Panc1 (cell line): ENCODE measurements around the gene SEH1L. TPM values are rescaled to one million over a fixed set of nuclear protein-coding genes. Genes with fewer than 3 reads are reported as not detected.
"Not testable (repeated sequence)": the region's sequence is repeated elsewhere in the genome, so short reads cannot be mapped to it uniquely, and the experiment has no call there.

ENCODE experiments used
- ATAC-seq: fragments of 200-7000 bp; cut with Tn5 transposase; 2 replicates; pipeline ENCODE4 v1.9.1; 2020; ENCODE audit warnings: mild to moderate bottlenecking, moderate library complexity
- BruUV-seq: library from RNA; stranded (reverse); fragments of 400-500 nt; replicated peaks from 2 replicates; lab custom pipeline; 2021; lab: Mats Ljungman, UMichigan
- CTCF ChIA-PET: fragments of 300-600 bp; sonication (Branson Sonifier 250); formaldehyde crosslinking; loops from one replicate; lab custom pipeline; 2022; ENCODE audit warnings: antibody characterized with exemption; lab: Charles Lee
- POLR2A ChIA-PET: fragments of 300-600 bp; sonication (Branson Sonifier 250); formaldehyde crosslinking; loops from one replicate; lab custom pipeline; 2022; ENCODE audit warnings: antibody characterized with exemption; lab: Charles Lee
- DNase-seq: peaks from one replicate; pipeline ENCODE4 v3.0.0-alpha.2; 2010; ENCODE audit warnings: low read depth, low spot score
- H3K27ac ChIP-seq: 2 replicates; pipeline ENCODE4 v1.5.1; 2011; ENCODE audit warnings: mild to moderate bottlenecking, low read length, inconsistent platforms
- H3K27me3 ChIP-seq: fragments of 200-500 bp; sonication (Bioruptor generic); 2 replicates; pipeline ENCODE4 v1.6.0; 2014; ENCODE audit warnings: low read length, inconsistent platforms; ENCODE audit not compliant: control insufficient read depth, insufficient read depth
- H3K36me3 ChIP-seq: fragments of 200-500 bp; sonication (Bioruptor generic); 2 replicates; pipeline ENCODE4 v1.5.1; 2014; ENCODE audit warnings: inconsistent platforms, mild to moderate bottlenecking, low read length, moderate library complexity; ENCODE audit not compliant: control insufficient read depth, insufficient read depth
- H3K4me1 ChIP-seq: 2 replicates; pipeline ENCODE4 v1.5.1; 2011; ENCODE audit warnings: inconsistent platforms, mild to moderate bottlenecking, low read length, moderate library complexity; ENCODE audit not compliant: control insufficient read depth, insufficient read depth
- H3K4me3 ChIP-seq, 2 experiments: 2 replicates each; pipeline ENCODE4 v1.5.1; 2011 to 2012; ENCODE audit warnings: low read depth in 2 of 2, low read length in 2 of 2, mild to moderate bottlenecking in 2 of 2, inconsistent platforms in 1 of 2, moderate library complexity in 1 of 2
- H3K9me3 ChIP-seq: fragments of 200-500 bp; sonication (Bioruptor generic); 2 replicates; pipeline ENCODE4 v1.5.1; 2014; ENCODE audit warnings: low read depth, mild to moderate bottlenecking, inconsistent platforms, low read length, moderate library complexity; ENCODE audit not compliant: control insufficient read depth, insufficient read depth
- POLR2AphosphoS5 ChIP-seq: IDR thresholded peaks from 2 replicates; pipeline ENCODE4 v1.6.1; 2012; ENCODE audit warnings: mild to moderate bottlenecking, low read depth, low read length, moderate library complexity
- SIN3A ChIP-seq: IDR thresholded peaks from 2 replicates; pipeline ENCODE4 v1.6.1; 2012; ENCODE audit warnings: low read depth, mild to moderate bottlenecking, low read length, moderate library complexity, borderline replicate concordance; ENCODE audit not compliant: insufficient read depth
- TCF7L2 ChIP-seq: IDR thresholded peaks from 2 replicates; pipeline ENCODE4 v1.6.1; 2011; ENCODE audit warnings: mild to moderate bottlenecking, low read depth, low read length, inconsistent platforms
- in situ Hi-C: cut with HindIII; loops from 2 replicates; pipeline ENCODE4 v1.10.0; 2016; ENCODE audit warnings: low sequenced_read_pairs, low pct_unique_long_range_greater_than_20kb
- intact Hi-C: fragments of 100-400 bp; cut with micrococcal nuclease; formaldehyde crosslinking; loops from one replicate; pipeline ENCODE4 v1.10.0; 2022; ENCODE audit not compliant: unreplicated experiment
- total RNA-seq: library from RNA; stranded (reverse); gene quantifications from one replicate; pipeline ENCODE4 v1.2.1, GENCODE V29; 2021; ENCODE audit not compliant: unreplicated experiment
- TF ChIP-seq, protein P1 (sequence below), 2 experiments: IDR thresholded peaks; 2 replicates each; pipeline ENCODE4 v1.6.1; 2011 to 2012; ENCODE audit warnings: low read depth in 2 of 2, control low read depth in 1 of 2, low read length in 1 of 2, mild to moderate bottlenecking in 1 of 2, moderate library complexity in 1 of 2; ENCODE audit not compliant: insufficient read depth in 1 of 2
- TF ChIP-seq, protein P2 (sequence below): fragments of 450-650 bp; IDR thresholded peaks from 2 replicates; pipeline ENCODE4 v1.5.1; 2017; ENCODE audit warnings: mild to moderate bottlenecking

Gene SEH1L
- total RNA-seq, 1 experiment from 2014 or later = 86.5 TPM

DNA sequence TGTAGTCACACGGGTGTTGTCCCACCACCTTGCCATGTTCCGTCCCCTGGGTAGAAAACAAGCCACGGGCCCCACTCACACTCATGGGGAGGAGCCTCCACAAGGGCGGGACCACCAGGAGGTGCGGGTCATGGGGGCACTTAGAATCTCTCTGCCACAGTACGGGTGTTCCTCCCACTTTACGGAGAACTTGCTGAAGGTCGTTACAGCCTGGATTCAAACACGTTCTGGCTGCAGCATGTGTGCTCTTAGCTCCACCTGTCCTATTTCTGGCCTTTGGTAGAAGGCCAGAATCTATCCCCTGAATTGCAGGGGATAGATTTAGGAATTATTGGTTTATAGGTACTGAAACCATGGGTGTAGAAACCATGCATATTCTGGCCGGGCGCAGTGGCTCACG is 28.5 kb downstream of the SEH1L start:
- Histone ChIP-seq H3K4me1 (no peaks in the 10 kb centered on the region), H3K4me3 (no peak overlapping the region), H3K36me3 (peaks cover 8% of the 10 kb centered on the region), H3K9me3 (no peaks in the 10 kb centered on the region), H3K27ac (no peak overlapping the region), H3K27me3 (no peaks in the 10 kb centered on the region)
- in situ Hi-C loops (no loop called here), intact Hi-C loops (no loop called here)
- TF ChIP-seq, protein P1, sequence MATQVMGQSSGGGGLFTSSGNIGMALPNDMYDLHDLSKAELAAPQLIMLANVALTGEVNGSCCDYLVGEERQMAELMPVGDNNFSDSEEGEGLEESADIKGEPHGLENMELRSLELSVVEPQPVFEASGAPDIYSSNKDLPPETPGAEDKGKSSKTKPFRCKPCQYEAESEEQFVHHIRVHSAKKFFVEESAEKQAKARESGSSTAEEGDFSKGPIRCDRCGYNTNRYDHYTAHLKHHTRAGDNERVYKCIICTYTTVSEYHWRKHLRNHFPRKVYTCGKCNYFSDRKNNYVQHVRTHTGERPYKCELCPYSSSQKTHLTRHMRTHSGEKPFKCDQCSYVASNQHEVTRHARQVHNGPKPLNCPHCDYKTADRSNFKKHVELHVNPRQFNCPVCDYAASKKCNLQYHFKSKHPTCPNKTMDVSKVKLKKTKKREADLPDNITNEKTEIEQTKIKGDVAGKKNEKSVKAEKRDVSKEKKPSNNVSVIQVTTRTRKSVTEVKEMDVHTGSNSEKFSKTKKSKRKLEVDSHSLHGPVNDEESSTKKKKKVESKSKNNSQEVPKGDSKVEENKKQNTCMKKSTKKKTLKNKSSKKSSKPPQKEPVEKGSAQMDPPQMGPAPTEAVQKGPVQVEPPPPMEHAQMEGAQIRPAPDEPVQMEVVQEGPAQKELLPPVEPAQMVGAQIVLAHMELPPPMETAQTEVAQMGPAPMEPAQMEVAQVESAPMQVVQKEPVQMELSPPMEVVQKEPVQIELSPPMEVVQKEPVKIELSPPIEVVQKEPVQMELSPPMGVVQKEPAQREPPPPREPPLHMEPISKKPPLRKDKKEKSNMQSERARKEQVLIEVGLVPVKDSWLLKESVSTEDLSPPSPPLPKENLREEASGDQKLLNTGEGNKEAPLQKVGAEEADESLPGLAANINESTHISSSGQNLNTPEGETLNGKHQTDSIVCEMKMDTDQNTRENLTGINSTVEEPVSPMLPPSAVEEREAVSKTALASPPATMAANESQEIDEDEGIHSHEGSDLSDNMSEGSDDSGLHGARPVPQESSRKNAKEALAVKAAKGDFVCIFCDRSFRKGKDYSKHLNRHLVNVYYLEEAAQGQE (IDR thresholded peaks at IDR 0.05; ENCODE audit: insufficient read depth in 1 of 2, low read depth in 2 of 2, low read length in 1 of 2) = no peak
- CTCF ChIA-PET = no interaction called here
- ATAC-seq = no peak
- POLR2A ChIA-PET = no interaction called here
- no TSS peak for BruUV-seq
- DNase-seq = no peak

DNA sequence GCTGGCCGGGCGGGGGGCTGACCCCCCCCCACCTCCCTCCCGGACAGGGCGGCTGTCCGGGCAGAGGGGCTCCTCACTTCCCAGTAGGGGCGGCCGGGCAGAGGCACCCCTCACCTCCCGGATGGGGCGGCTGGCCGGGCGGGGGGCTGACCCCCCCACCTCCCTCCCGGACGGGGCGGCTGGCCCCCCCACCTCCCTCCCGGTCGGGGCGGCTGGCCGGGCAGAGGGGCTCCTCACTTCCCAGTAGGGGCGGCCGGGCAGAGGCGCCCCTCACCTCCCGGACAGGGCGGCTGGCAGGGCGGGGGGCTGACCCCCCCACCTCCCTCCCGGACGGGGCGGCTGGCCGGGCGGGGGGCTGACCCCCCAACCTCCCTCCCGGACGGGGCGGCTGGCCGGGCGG is 32.3 kb downstream of the SEH1L start:
- H3K27me3 ChIP-seq, ATAC-seq, H3K4me1 ChIP-seq, DNase-seq, H3K9me3 ChIP-seq, CTCF ChIA-PET, POLR2A ChIA-PET, H3K4me3 ChIP-seq, in situ Hi-C loops, H3K27ac ChIP-seq, BruUV-seq, intact Hi-C loops: not testable (repeated sequence)
- H3K36me3 ChIP-seq = peaks cover 15% of the 10 kb centered on the region

DNA sequence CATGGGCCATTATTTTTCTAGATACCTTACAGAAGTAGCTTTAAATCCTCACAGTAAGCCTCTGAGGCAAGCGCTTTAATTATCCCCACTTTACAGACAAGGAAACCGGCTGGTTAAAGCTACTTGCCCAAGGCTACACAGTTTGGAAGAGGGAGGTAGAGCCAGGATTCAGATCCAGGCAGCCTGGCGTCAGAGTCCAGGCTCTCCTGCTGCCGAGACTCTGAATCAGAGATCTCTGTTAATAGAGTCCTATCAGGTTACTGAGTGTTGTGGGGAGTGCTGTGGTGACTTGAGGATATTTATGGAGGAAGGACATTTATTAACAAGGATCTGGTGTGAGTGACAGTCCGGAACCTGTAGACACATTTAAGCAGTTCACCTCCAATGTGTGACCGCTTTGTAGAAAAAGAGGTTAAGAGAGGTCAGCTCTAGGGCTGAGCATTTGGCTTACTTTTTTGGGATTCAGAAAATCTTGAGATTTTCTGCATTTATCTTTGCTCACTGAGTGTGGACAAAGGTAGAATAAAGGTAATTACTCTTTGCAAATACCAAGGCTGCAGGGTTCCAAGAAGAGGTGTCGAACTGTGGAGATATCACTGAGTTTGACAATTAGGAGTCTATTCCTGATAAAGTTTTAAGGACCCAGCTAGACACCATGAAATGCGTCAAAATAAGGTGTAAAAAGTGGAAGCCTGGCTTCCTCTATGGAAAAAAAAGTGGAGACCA is 41.7 kb downstream of the SEH1L start:
- Histone ChIP-seq H3K36me3 (peaks cover 19% of the 10 kb centered on the region), H3K4me3 (peak overlapping the region in 1 of 2 experiments; percentile 98; a peak in 1 of 4 replicates), H3K4me1 (peaks cover 17% of the 10 kb centered on the region), H3K27ac (peak overlapping the region; percentile 96), H3K27me3 (no peaks in the 10 kb centered on the region), H3K9me3 (no peaks in the 10 kb centered on the region)
- ChIA-PET CTCF (no interaction called here), POLR2A (interaction anchor here (0.6 kb wide), 1 partner anchor 21 kb away, joined by 3 read pairs; no protein-coding TSS in a partner anchor)
- no peak for TF ChIP-seq POLR2AphosphoS5
- TF ChIP-seq, protein P2, sequence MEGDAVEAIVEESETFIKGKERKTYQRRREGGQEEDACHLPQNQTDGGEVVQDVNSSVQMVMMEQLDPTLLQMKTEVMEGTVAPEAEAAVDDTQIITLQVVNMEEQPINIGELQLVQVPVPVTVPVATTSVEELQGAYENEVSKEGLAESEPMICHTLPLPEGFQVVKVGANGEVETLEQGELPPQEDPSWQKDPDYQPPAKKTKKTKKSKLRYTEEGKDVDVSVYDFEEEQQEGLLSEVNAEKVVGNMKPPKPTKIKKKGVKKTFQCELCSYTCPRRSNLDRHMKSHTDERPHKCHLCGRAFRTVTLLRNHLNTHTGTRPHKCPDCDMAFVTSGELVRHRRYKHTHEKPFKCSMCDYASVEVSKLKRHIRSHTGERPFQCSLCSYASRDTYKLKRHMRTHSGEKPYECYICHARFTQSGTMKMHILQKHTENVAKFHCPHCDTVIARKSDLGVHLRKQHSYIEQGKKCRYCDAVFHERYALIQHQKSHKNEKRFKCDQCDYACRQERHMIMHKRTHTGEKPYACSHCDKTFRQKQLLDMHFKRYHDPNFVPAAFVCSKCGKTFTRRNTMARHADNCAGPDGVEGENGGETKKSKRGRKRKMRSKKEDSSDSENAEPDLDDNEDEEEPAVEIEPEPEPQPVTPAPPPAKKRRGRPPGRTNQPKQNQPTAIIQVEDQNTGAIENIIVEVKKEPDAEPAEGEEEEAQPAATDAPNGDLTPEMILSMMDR = no peak
- TF ChIP-seq, protein P1 (IDR thresholded peaks at IDR 0.05; ENCODE audit: insufficient read depth in 1 of 2, low read depth in 2 of 2, low read length in 1 of 2) = no peak
- no peak for TF ChIP-seq TCF7L2
- TF ChIP-seq SIN3A = no peak
- no TSS peak for BruUV-seq
- no peak for DNase-seq
- intact Hi-C loops = loop anchor here (5.0 kb wide), 1 partner anchor 168 kb away; no protein-coding TSS in a partner anchor
- in situ Hi-C loops = no loop called here
- no peak for ATAC-seq
